Endothelial cell of umbilical vein (primary cell): ENCODE measurements around the gene ZBTB18.

ENCODE experiments used
- CTCF ChIP-seq, 2 donors: IDR thresholded peaks; 1 replicate in 1 of 2; 2 replicates in 1 of 2; pipeline ENCODE4 v1.5.1; 2011; ENCODE audit warnings: low read length in 2 of 2, mild to moderate bottlenecking in 2 of 2, moderate library complexity in 2 of 2, control low read depth in 1 of 2, inconsistent platforms in 1 of 2, low read depth in 1 of 2; ENCODE audit not compliant: insufficient read depth in 1 of 2; ENCODE audit errors: extremely low read depth in 1 of 2
- EZH2 ChIP-seq: IDR thresholded peaks from 2 replicates; pipeline ENCODE4 v1.6.1; 2012; ENCODE audit warnings: borderline replicate concordance, low read depth, mild to moderate bottlenecking, moderate library complexity, low read length, inconsistent platforms; ENCODE audit not compliant: severe bottlenecking
- POLR2A ChIP-seq: IDR thresholded peaks from 2 replicates; pipeline ENCODE4 v1.6.1; 2012; ENCODE audit warnings: low read depth, mild to moderate bottlenecking, control low read depth, low read length

GRCh38 chr1:244011271-244011670 is 39.8 kb upstream of the ZBTB18 start:
- TF ChIP-seq CTCF (IDR thresholded peaks at IDR 0.05; ENCODE audit: extremely low read depth in 1 of 2, insufficient read depth in 1 of 2, low read depth in 1 of 2, low read length in 2 of 2) (no peak), EZH2 (no peak), POLR2A (no peak)
